ENCODE results near the gene HSBP1L1. TPM values are rescaled to one million over a fixed set of nuclear protein-coding genes. Genes with fewer than 3 reads are reported as not detected.

HSBP1L1 gene
- total RNA-seq, 1 experiment from 2014 or later, result not detected

DNA sequence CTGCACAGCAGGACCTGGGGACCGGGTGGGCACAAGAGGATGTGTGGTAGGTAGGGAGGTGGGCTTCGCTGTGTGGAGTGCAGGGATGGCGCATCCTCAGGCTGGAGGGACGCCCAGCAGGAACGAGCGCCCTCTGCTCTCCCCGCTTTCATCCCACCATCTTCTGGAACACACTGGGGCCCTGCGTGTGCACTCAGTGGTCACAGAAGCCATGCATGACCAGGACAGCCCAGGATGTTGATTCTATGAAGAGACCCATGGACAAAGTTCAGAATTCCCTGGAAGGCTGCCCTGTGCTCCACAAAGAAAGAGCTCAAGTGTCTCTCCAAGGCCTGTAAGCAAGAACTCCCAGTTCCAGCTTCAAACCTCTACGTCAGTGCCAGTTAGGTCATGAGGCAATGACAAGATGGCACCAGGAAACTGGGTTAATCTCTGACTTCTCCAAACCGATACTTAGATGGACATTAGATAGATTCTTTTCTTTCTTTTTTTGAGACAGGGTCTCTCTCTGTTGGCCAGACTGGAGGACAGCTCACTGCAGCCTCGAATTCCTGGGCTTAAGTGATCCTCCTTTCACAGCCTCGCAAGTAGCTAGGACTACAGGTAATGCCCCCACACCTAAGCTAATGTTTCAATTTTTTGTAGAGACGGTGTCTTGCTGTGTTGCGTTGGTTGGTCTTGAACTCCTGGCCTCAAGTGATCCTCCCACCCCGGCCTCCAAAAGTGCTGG lies 16.4 kb upstream of the HSBP1L1 start:
- Mint-ChIP-seq H3K36me3 (ENCODE audit: insufficient read depth in 1 of 3, low read depth in 3 of 3) (peaks cover 0 to 4% (median 0%) of the 10 kb centered on the region in 3 experiments; a peak in 1 of 7 replicates), H3K9me3 (no peaks in the 10 kb centered on the region), H3K27ac (no peak overlapping the region), H3K27me3 (ENCODE audit: low read depth) (peaks cover 38% of the 10 kb centered on the region), H3K4me1 (peaks cover 9 to 26% of the 10 kb centered on the region in 2 experiments), H3K4me3 (no peak overlapping the region)
- Histone ChIP-seq H4K8ac (replicated peaks; ENCODE audit: insufficient read length, low read depth, low read length) (no peak overlapping the region), H2BK12ac (ENCODE audit: insufficient read length, low read depth, low read length) (no peak overlapping the region), H3K23me2 (ENCODE audit: insufficient read length, low read depth, low read length, poor library complexity, severe bottlenecking) (peaks cover 4% of the 10 kb centered on the region), H2BK20ac (ENCODE audit: low read depth, low read length, poor library complexity, severe bottlenecking) (no peak overlapping the region), H2BK15ac (ENCODE audit: low read depth, low read length) (no peak overlapping the region), H2AK5ac (ENCODE audit: insufficient read length, low read length) (no peak overlapping the region), H4K5ac (ENCODE audit: insufficient read length, low read depth, low read length) (no peak overlapping the region), H3K27me3 (ENCODE audit: insufficient read depth, low read length) (peaks cover 5% of the 10 kb centered on the region; the same call in 1 of the 2 replicates), H2BK5ac (ENCODE audit: insufficient read length, low read length) (no peak overlapping the region), H4K91ac (ENCODE audit: insufficient read length, low read depth, low read length) (no peak overlapping the region), H3K9ac (ENCODE audit: extremely low read depth, insufficient read length, low read length) (no peak overlapping the region), H3K56ac (ENCODE audit: insufficient read length, low read depth, low read length) (no peak overlapping the region), H2BK120ac (ENCODE audit: low read depth, low read length, poor library complexity, severe bottlenecking) (no peak overlapping the region), H3K18ac (ENCODE audit: insufficient read length, low read depth, low read length) (no peak overlapping the region), H3K23ac (ENCODE audit: insufficient read length, low read depth, low read length) (no peak overlapping the region), H3K9me3 (ENCODE audit: control insufficient read depth, low read depth, low read length) (no peaks in the 10 kb centered on the region), H3K79me1 (ENCODE audit: insufficient read depth, low read depth, low read length, poor library complexity, severe bottlenecking) (no peaks in the 10 kb centered on the region), H3K27ac (ENCODE audit: insufficient read length, low read depth, low read length) (no peak overlapping the region), H3K14ac (ENCODE audit: insufficient read depth, low read length) (no peak overlapping the region; the same call in 1 of the 2 replicates), H3K4me2 (ENCODE audit: insufficient read depth, insufficient read length, low read length) (no peak overlapping the region), H3K4me1 (ENCODE audit: insufficient read depth, low read length) (no peaks in the 10 kb centered on the region), H2AFZ (ENCODE audit: low read length) (no peak overlapping the region), H3T11ph (ENCODE audit: low read length) (no peak overlapping the region), H3K4ac (ENCODE audit: low read depth, low read length) (no peak overlapping the region), H3K79me2 (ENCODE audit: insufficient read depth, low read length) (no peaks in the 10 kb centered on the region), H4K20me1 (ENCODE audit: control insufficient read depth, insufficient read depth, insufficient read length) (no peaks in the 10 kb centered on the region)
- no peak for TF ChIP-seq CTCF (conservative IDR thresholded peaks at IDR 0.05)
- no CpG with 5 or more reads among the region's 15 CpGs for WGBS (ENCODE audit: extremely low coverage, insufficient read length, low lambda C conversion rate)
- no peak for DNase-seq
